Right atrium auricular region (tissue), 2 donors: ENCODE data around the gene TTC16. TPM values are rescaled to one million over a fixed set of nuclear protein-coding genes. Genes with fewer than 3 reads are reported as not detected.
A peak's percentile ranks its signal among the peaks of the same experiment; 100 is the strongest.

Source experiments
- DNase-seq: peaks from one replicate; pipeline ENCODE4 v3.0.0-alpha.2; 2019; ENCODE audit warnings: low spot score
- H3K27ac ChIP-seq, 2 donors: fragments of 200-600 bp; sonication (generic); 1 replicate in 1 of 2; 2 replicates in 1 of 2; pipeline ENCODE4 v1.5.1; 2016 to 2019
- H3K27me3 ChIP-seq, 2 donors: fragments of 200-600 bp; sonication (generic); one replicate each; pipeline versions ENCODE4 v1.5.1 to v1.6.0; 2017 to 2019
- H3K36me3 ChIP-seq: fragments of 200-600 bp; sonication (generic); one replicate; pipeline ENCODE4 v1.5.1; 2016
- H3K4me1 ChIP-seq, 2 donors: fragments of 200-600 bp; sonication (generic); one replicate each; pipeline versions ENCODE4 v1.5.1 to v1.6.0; 2017 to 2019
- H3K4me3 ChIP-seq, 2 donors: fragments of 200-600 bp; sonication (generic); 1 replicate in 1 of 2; 2 replicates in 1 of 2; pipeline ENCODE4 v1.5.1; 2017 to 2019; ENCODE audit warnings: mild to moderate bottlenecking in 1 of 2, moderate library complexity in 1 of 2
- H3K9me3 ChIP-seq, 2 donors: fragments of 200-600 bp; sonication (generic); one replicate each; pipeline ENCODE4 v1.5.1; 2019
- total RNA-seq, 2 donors: library from RNA; depleted of rRNA; stranded (reverse); fragments of >200 nt; gene quantifications; one replicate each; pipeline ENCODE4 v1.1.0, GENCODE V29; 2016
- TF ChIP-seq, protein P1 (sequence below), 2 donors: fragments of 200-600 bp; sonication (generic); IDR thresholded peaks; one replicate each; pipeline ENCODE4 v1.5.1; 2019; ENCODE audit warnings: antibody characterized with exemption in 2 of 2

Gene TTC16
- total RNA-seq, 2 donors from 2014 or later = 0.11 to 0.16 TPM

GRCh38 chr9:127742435-127743088 lies 26.7 kb downstream of the TTC16 start:
- TF ChIP-seq, protein P1, sequence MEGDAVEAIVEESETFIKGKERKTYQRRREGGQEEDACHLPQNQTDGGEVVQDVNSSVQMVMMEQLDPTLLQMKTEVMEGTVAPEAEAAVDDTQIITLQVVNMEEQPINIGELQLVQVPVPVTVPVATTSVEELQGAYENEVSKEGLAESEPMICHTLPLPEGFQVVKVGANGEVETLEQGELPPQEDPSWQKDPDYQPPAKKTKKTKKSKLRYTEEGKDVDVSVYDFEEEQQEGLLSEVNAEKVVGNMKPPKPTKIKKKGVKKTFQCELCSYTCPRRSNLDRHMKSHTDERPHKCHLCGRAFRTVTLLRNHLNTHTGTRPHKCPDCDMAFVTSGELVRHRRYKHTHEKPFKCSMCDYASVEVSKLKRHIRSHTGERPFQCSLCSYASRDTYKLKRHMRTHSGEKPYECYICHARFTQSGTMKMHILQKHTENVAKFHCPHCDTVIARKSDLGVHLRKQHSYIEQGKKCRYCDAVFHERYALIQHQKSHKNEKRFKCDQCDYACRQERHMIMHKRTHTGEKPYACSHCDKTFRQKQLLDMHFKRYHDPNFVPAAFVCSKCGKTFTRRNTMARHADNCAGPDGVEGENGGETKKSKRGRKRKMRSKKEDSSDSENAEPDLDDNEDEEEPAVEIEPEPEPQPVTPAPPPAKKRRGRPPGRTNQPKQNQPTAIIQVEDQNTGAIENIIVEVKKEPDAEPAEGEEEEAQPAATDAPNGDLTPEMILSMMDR (IDR thresholded peaks at IDR 0.05) = no peak
- H3K9me3 ChIP-seq = no peaks in the 10 kb centered on the region
- no peak for DNase-seq
- peak overlapping the region; percentile 34 to 43 for H3K4me3 ChIP-seq
- H3K27ac ChIP-seq = no peak overlapping the region
- H3K27me3 ChIP-seq = no peaks in the 10 kb centered on the region
- H3K36me3 ChIP-seq = no peaks in the 10 kb centered on the region
- H3K4me1 ChIP-seq = peaks cover 0 to 8% of the 10 kb centered on the region in 2 donors

DNA sequence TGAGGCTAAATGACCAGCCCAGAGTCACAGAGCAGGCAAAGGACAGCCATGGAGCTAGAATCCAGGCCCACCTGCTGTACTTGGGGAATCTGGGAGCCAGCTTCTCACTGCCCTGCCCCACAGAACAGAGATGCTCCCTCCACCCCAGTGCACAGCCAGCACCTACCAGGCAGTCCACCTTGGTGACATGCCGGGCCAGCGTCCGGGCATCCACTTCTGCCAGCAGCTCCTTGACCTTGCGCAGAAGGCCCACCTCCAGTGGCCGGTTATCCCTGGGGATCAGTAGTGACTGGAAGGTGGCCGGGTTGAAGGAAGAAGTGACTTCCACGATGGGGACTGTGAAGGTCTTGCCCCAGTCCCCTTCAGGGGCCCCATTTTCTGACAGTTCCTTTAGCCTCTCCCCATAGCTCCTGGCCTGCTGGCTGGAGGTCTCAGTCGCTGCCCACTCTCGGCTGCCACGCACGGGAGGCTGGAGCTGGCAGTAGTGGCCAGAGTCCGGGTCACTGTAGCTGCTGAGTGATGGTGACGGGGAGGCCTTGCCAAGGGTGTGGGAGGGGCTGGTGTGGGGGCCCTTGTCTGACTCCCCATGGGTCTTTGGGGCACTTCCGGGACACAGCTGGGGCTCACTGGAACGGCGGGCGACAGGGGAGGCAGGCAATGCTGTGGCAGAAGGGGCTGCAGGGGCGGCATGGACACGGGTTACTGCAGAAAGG lies 28.7 kb downstream of the TTC16 start:
- H3K9me3 ChIP-seq = no peaks in the 10 kb centered on the region
- peaks cover 3% of the 10 kb centered on the region for H3K36me3 ChIP-seq
- H3K4me3 ChIP-seq = no peak overlapping the region
- TF ChIP-seq, protein P1 (IDR thresholded peaks at IDR 0.05) = no peak
- DNase-seq = no peak
- H3K27me3 ChIP-seq = no peaks in the 10 kb centered on the region
- H3K27ac ChIP-seq = no peak overlapping the region
- peaks cover 0 to 8% of the 10 kb centered on the region in 2 donors for H3K4me1 ChIP-seq

DNA sequence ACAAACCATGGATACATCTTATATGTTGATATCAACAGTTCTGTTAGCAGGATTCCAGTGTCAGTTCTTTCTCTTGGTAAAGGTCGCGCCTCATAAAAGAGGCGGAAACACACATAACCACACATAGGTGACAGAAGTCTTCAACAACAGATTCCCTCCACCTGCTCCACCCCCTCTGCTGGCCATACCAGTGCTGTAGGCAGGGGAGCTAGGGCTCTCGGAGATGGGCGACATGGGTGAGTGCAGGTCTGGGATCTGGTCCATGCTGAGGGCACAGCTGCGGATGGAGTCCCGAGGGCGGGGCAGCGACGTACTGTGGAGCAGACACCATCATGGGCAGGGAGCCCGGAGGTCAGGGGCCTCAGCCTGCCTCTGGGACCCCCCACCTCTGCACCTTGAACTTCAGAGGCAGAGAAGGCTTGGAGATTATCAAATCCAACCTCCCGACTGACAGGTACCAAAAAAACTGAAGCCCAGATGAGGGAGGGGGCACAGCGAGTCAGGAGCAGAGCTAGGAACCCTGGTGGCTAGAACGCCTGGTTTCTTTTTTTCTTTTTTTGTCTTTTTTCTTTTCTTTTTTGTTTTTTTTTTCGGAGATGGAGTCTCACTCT lies 31.2 kb downstream of the TTC16 start:
- TF ChIP-seq, protein P1 (IDR thresholded peaks at IDR 0.05) = no peak
- peaks cover 9% of the 10 kb centered on the region for H3K36me3 ChIP-seq
- no peaks in the 10 kb centered on the region for H3K9me3 ChIP-seq
- H3K27ac ChIP-seq = no peak overlapping the region
- no peak overlapping the region for H3K4me3 ChIP-seq
- no peaks in the 10 kb centered on the region for H3K27me3 ChIP-seq
- H3K4me1 ChIP-seq = no peaks in the 10 kb centered on the region
- no peak for DNase-seq

DNA sequence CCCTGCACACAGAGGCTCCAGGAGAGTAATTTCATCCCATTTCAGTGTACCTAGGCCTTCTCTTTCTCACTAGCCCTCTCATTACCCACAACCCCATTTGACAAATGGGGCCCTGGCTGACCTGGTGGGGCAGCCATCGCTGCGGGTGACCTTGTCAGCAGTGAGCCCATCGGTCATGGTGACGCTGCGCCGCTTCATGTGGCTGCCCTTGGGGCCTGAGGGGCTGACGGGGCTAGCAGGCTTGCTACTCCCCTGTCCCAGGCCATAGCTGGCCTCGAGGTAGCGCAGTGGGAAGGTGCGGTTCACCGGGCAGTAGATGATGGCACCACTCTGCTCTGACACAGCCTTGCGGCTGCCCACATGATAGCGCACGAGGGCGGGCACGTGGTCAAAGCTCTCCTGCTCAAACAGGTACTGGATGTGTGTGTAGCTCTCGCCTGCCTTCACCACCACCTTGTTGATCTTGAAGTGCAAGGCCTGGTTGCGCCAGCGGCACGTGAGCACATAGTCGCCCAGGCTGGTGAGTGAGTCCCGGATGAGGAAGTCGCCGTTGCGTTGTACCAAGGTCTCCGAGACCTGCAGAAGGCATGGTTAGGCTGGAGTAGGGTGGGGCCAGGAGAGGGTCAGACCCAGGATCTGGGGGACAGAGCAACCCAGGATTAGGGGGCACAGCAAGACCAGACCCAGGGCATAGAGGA lies 33.4 kb downstream of the TTC16 start:
- peaks cover 0 to 4% of the 10 kb centered on the region in 2 donors for H3K27me3 ChIP-seq

More for the DNA sequence above, 33.4 kb downstream of the TTC16 start:
- H3K36me3 ChIP-seq = peaks cover 9% of the 10 kb centered on the region
- no peaks in the 10 kb centered on the region for H3K9me3 ChIP-seq
- DNase-seq = no peak
- H3K27ac ChIP-seq = no peak overlapping the region
- TF ChIP-seq, protein P1 (IDR thresholded peaks at IDR 0.05) = no peak
- peaks cover 0 to 5% of the 10 kb centered on the region in 2 donors for H3K4me1 ChIP-seq
- no peak overlapping the region for H3K4me3 ChIP-seq
